GM06990 (cell line): Measurements from ENCODE around the gene RIT2.
"Not testable (repeated sequence)": the region's sequence is repeated elsewhere in the genome, so short reads cannot be mapped to it uniquely, and the experiment has no call there.

Experiments used
- DNase-seq: peaks from one replicate; pipeline ENCODE4 v3.0.0-alpha.2; 2011; ENCODE audit not compliant: insufficient read length; ENCODE audit errors: extremely low read depth
- H3K27me3 ChIP-seq: replicated peaks from 2 replicates; pipeline ENCODE4 v1.6.0; 2011; ENCODE audit warnings: low read length; ENCODE audit not compliant: control insufficient read depth, insufficient read depth
- H3K36me3 ChIP-seq: 2 replicates; pipeline ENCODE4 v1.5.1; 2011; ENCODE audit warnings: low read length; ENCODE audit not compliant: control insufficient read depth, insufficient read depth
- H3K4me3 ChIP-seq: replicated peaks from 2 replicates; pipeline ENCODE4 v1.5.1; 2011; ENCODE audit warnings: low read depth, mild to moderate bottlenecking, control low read depth, low read length
- CTCF ChIP-seq: IDR thresholded peaks from 2 replicates; pipeline ENCODE4 v1.5.1; 2011; ENCODE audit warnings: low read length, control low read depth, mild to moderate bottlenecking, inconsistent platforms; ENCODE audit not compliant: insufficient read depth, poor library complexity, severe bottlenecking

The RIT2 gene

GRCh38 chr18:42745171-42745570 lies 370.3 kb downstream of the RIT2 start:
- H3K27me3 ChIP-seq = no peaks in the 10 kb centered on the region
- TF ChIP-seq CTCF = no peak

GRCh38 chr18:42743373-42744138 lies 371.9 kb downstream of the RIT2 start:
- no peaks in the 10 kb centered on the region for H3K27me3 ChIP-seq
- TF ChIP-seq CTCF = no peak
- DNase-seq = no peak
- no peaks in the 10 kb centered on the region for H3K36me3 ChIP-seq
- H3K4me3 ChIP-seq = no peak overlapping the region

More at GRCh38 chr18:42745171-42745570, 370.3 kb downstream of the RIT2 start:
- DNase-seq = no peak
- Histone ChIP-seq H3K4me3 (no peak overlapping the region), H3K36me3 (no peaks in the 10 kb centered on the region)

- Histone ChIP-seq H3K4me3 (no peak overlapping the region), H3K27me3 (no peaks in the 10 kb centered on the region), H3K36me3 (no peaks in the 10 kb centered on the region)
- no peak for DNase-seq
- no peak for TF ChIP-seq CTCF
These were observed 372.5 kb downstream of the RIT2 start for GRCh38 chr18:42742969-42743368.

GRCh38 chr18:42742474-42742873 lies 373.0 kb downstream of the RIT2 start:
- no peak for DNase-seq
- Histone ChIP-seq H3K36me3 (no peaks in the 10 kb centered on the region), H3K27me3 (no peaks in the 10 kb centered on the region), H3K4me3 (no peak overlapping the region)
- TF ChIP-seq CTCF = no peak

GRCh38 chr18:42741805-42742347 lies 373.6 kb downstream of the RIT2 start:
- not testable (repeated sequence) for H3K27me3 ChIP-seq, DNase-seq, H3K36me3 ChIP-seq, H3K4me3 ChIP-seq

GRCh38 chr18:42741299-42741698 lies 374.2 kb downstream of the RIT2 start:
- H3K36me3 ChIP-seq, DNase-seq, H3K27me3 ChIP-seq, H3K4me3 ChIP-seq: not testable (repeated sequence)

- DNase-seq = no peak
- Histone ChIP-seq H3K4me3 (no peak overlapping the region), H3K36me3 (no peaks in the 10 kb centered on the region), H3K27me3 (no peaks in the 10 kb centered on the region)
- TF ChIP-seq CTCF = no peak
These were observed 379.4 kb downstream of the RIT2 start for GRCh38 chr18:42736074-42736473.
